Keratinocyte (primary cell): ENCODE measurements around the gene KCNQ2.

Source experiments
- EZH2 ChIP-seq: IDR thresholded peaks from one replicate; pipeline ENCODE4 v1.6.1; 2012; ENCODE audit warnings: inconsistent platforms, mild to moderate bottlenecking, low read length, moderate library complexity
- TF ChIP-seq, protein P1 (sequence below), 3 experiments: IDR thresholded peaks in 1 of 3; conservative IDR thresholded peaks in 1 of 3; optimal IDR thresholded peaks in 1 of 3; 2 replicates in 2 of 3; 3 replicates in 1 of 3; pipeline versions ENCODE3 to v1.5.1; 2011; ENCODE audit warnings: low read length in 3 of 3, mild to moderate bottlenecking in 3 of 3, moderate library complexity in 2 of 3, control low read depth in 1 of 3, inconsistent platforms in 1 of 3; ENCODE audit not compliant: insufficient read depth in 2 of 3; ENCODE audit errors: extremely low read depth in 1 of 3

DNA sequence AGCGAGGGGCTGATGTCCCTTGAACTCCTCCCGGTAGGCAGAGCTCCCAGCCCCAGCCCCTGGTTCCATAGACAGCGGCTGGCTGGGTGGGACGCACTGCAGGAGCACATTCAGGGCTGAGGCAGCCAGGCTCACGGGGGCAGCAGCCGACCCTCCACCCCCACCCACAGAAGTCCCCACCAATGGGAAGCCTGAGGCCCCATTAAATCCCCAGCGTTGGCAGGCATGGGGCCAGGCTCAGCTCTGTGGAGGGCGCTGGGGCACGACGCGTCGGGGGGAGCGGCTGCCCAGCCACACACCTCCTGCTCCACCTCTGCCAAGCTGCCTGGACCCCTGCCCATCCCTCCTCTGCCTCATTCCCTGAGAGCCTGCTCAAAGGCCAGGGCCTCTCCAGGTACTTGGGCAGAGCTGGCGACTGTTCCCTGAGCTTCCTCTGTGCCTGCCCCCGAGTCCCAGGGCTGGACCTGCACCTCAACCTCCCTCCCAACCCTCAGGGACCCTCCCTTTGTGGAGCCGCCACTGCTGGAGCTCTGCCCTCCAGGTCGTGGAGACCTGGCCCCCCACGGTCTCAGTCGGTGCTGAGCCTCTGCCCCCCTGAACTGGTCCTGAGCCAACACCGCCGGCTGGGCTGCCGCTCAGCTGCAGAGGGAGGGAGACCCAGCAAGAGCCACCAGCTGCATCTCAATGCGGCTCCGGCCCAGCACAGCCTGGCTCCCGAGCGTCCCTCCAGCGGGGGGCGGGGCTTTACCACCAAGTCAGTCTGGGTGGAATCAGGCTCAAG lies 120.5 kb downstream of the KCNQ2 start:
- TF ChIP-seq, protein P1, sequence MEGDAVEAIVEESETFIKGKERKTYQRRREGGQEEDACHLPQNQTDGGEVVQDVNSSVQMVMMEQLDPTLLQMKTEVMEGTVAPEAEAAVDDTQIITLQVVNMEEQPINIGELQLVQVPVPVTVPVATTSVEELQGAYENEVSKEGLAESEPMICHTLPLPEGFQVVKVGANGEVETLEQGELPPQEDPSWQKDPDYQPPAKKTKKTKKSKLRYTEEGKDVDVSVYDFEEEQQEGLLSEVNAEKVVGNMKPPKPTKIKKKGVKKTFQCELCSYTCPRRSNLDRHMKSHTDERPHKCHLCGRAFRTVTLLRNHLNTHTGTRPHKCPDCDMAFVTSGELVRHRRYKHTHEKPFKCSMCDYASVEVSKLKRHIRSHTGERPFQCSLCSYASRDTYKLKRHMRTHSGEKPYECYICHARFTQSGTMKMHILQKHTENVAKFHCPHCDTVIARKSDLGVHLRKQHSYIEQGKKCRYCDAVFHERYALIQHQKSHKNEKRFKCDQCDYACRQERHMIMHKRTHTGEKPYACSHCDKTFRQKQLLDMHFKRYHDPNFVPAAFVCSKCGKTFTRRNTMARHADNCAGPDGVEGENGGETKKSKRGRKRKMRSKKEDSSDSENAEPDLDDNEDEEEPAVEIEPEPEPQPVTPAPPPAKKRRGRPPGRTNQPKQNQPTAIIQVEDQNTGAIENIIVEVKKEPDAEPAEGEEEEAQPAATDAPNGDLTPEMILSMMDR (optimal IDR thresholded peaks at IDR 0.05 in 1 of 3, IDR thresholded peaks at IDR 0.05 in 1 of 3, conservative IDR thresholded peaks at IDR 0.05 in 1 of 3; ENCODE audit: extremely low read depth in 1 of 3, insufficient read depth in 2 of 3, low read length in 3 of 3), result no peak
- no peak for TF ChIP-seq EZH2
